CD4-positive, alpha-beta T cell (primary cell): Measurements from ENCODE around the gene ATP2B2. TPM values are rescaled to one million over a fixed set of nuclear protein-coding genes. Genes with fewer than 3 reads are reported as not detected.

Experiments used
- ATAC-seq: fragments of 200-7000 bp; cut with Tn5 transposase; one replicate; pipeline ENCODE4 v1.10.0; 2022; ENCODE audit warnings: mild to moderate bottlenecking; ENCODE audit not compliant: poor library complexity
- CTCF ChIA-PET: fragments of 350-600 bp; sonication (Branson Sonifier 250); formaldehyde crosslinking; loops from one replicate; lab custom pipeline; 2021; ENCODE audit warnings: antibody characterized with exemption, inconsistent platforms; lab: Charles Lee
- POLR2A ChIA-PET: fragments of 350-600 bp; sonication (Branson Sonifier 250); formaldehyde crosslinking; loops from one replicate; lab custom pipeline; 2021; ENCODE audit warnings: antibody characterized with exemption, inconsistent platforms; lab: Charles Lee
- DNase-seq, 14 experiments: peaks; one replicate each; pipeline ENCODE4 v3.0.0-alpha.2; 2013 to 2020; ENCODE audit warnings: mixed read lengths in 2 of 14
- H3K27ac ChIP-seq, 2 donors: one replicate each; pipeline versions ENCODE4 v1.5.1 to v1.7.0; 2013; ENCODE audit warnings: low read length in 2 of 2, low read depth in 1 of 2, mild to moderate bottlenecking in 1 of 2
- H3K27me3 ChIP-seq, 2 experiments: 1 replicate in 1 of 2; 2 replicates in 1 of 2; pipeline versions ENCODE4 v1.6.1 to v1.7.0; 2013; ENCODE audit warnings: low read length in 2 of 2, control low read depth in 1 of 2, mild to moderate bottlenecking in 1 of 2, moderate library complexity in 1 of 2; ENCODE audit not compliant: insufficient read depth in 2 of 2, control insufficient read depth in 1 of 2
- H3K36me3 ChIP-seq: one replicate; pipeline ENCODE4 v1.6.1; 2013; ENCODE audit warnings: low read length, control low read depth; ENCODE audit not compliant: insufficient read depth
- H3K4me1 ChIP-seq: one replicate; pipeline ENCODE4 v1.6.1; 2013; ENCODE audit warnings: low read length, control low read depth; ENCODE audit not compliant: insufficient read depth
- H3K4me3 ChIP-seq: one replicate; pipeline ENCODE4 v1.5.1; 2013; ENCODE audit warnings: mild to moderate bottlenecking, low read length, moderate library complexity
- H3K9me3 ChIP-seq, 2 experiments: 1 replicate in 1 of 2; 2 replicates in 1 of 2; pipeline versions ENCODE4 v1.6.1 to v1.7.0; 2013; ENCODE audit warnings: low read length in 2 of 2, mild to moderate bottlenecking in 2 of 2, control low read depth in 1 of 2, moderate library complexity in 1 of 2; ENCODE audit not compliant: control insufficient read depth in 1 of 2, insufficient read depth in 1 of 2
- H3K27ac Mint-ChIP-seq: one replicate; pipeline ENCODE4 v1.8.0; 2020; ENCODE audit warnings: mixed read lengths
- H3K27me3 Mint-ChIP-seq: one replicate; pipeline ENCODE4 v1.8.0; 2021; ENCODE audit warnings: mixed read lengths
- H3K36me3 Mint-ChIP-seq: one replicate; pipeline ENCODE4 v1.8.0; 2021; ENCODE audit warnings: low read depth, mixed read lengths
- H3K4me1 Mint-ChIP-seq: one replicate; pipeline ENCODE4 v1.8.0; 2021; ENCODE audit warnings: low read depth, mixed read lengths
- H3K4me3 Mint-ChIP-seq: one replicate; pipeline ENCODE4 v1.8.0; 2020; ENCODE audit warnings: mild to moderate bottlenecking, mixed read lengths
- H3K9me3 Mint-ChIP-seq: one replicate; pipeline ENCODE4 v1.8.0; 2020; ENCODE audit warnings: mixed read lengths
- intact Hi-C, 2 experiments: fragments of 100-400 bp; cut with DNase I in 1 of 2; cut with micrococcal nuclease in 1 of 2; formaldehyde crosslinking; loops; one replicate each; pipeline versions ENCODE4 v1.15.1 to v1.9.0; 2023 to 2025; cut with DNase I, micrococcal nuclease
- total RNA-seq, 174 experiments: library from RNA in 2 of 174; stranded (reverse) in 2 of 174; gene quantifications; one replicate each; pipeline ENCODE4 v1.2.3 and lab custom pipeline; 2021 to 2026
- TF ChIP-seq, protein P1 (sequence below): fragments of 200-600 bp; IDR thresholded peaks from one replicate; pipeline ENCODE4 v1.8.0; 2022; ENCODE audit warnings: antibody characterized with exemption, mild to moderate bottlenecking

Gene ATP2B2
- total RNA-seq, 2 experiments from 2014 or later = not detected

DNA sequence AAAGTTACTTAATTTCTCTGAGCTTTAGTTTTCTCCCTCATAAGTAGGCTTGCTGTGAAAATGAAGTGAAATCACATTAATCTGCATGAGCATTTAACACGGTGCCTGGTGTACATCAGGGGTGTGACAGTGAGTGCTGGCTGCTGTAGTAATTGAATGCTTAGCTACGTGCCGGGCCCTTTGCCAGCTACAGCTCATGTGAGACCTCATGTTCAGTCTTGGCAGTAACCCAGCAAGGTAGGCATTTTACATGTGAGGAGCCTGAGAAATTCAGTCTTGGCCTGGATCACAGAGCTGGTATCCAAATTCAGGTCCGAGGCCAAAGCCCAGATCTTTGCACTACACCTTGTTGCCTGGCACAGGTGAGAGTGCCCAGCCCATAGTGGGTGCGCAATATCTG lies 221.7 kb downstream of the ATP2B2 start:
- peaks cover 23% of the 10 kb centered on the region for H3K4me1 ChIP-seq
- no peak overlapping the region for H3K27ac ChIP-seq
- intact Hi-C loops = loop anchor here (10.0 kb wide), 3 partner anchors 299 to 439 kb away; partner anchors contain the start of genes CRELD1 (in 1 of the 2), EMC3 (in 1 of the 2) and RPUSD3 (in 1 of the 2)
- ATAC-seq = no peak
- ChIA-PET POLR2A (interaction anchor here (1.0 to 1.1 kb wide), 3 partner anchors 20 to 142 kb away, joined by 3 to 6 read pairs (median 3); partner anchors contain the start of gene VHL), CTCF (interaction anchor here (1.2 to 1.3 kb wide), 2 partner anchors 13 to 20 kb away, joined by 3 to 4 read pairs; no protein-coding TSS in a partner anchor)
- TF ChIP-seq, protein P1, sequence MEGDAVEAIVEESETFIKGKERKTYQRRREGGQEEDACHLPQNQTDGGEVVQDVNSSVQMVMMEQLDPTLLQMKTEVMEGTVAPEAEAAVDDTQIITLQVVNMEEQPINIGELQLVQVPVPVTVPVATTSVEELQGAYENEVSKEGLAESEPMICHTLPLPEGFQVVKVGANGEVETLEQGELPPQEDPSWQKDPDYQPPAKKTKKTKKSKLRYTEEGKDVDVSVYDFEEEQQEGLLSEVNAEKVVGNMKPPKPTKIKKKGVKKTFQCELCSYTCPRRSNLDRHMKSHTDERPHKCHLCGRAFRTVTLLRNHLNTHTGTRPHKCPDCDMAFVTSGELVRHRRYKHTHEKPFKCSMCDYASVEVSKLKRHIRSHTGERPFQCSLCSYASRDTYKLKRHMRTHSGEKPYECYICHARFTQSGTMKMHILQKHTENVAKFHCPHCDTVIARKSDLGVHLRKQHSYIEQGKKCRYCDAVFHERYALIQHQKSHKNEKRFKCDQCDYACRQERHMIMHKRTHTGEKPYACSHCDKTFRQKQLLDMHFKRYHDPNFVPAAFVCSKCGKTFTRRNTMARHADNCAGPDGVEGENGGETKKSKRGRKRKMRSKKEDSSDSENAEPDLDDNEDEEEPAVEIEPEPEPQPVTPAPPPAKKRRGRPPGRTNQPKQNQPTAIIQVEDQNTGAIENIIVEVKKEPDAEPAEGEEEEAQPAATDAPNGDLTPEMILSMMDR = no peak
- Mint-ChIP-seq H3K36me3 (peaks cover 60% of the 10 kb centered on the region), H3K4me1 (peaks cover 53% of the 10 kb centered on the region), H3K9me3 (no peaks in the 10 kb centered on the region), H3K27me3 (no peaks in the 10 kb centered on the region), H3K27ac (peak overlapping the region; percentile 70), H3K4me3 (no peak overlapping the region)
- no peaks in the 10 kb centered on the region for H3K27me3 ChIP-seq
- H3K36me3 ChIP-seq = peaks cover 67% of the 10 kb centered on the region
- DNase-seq = no peak
- no peaks in the 10 kb centered on the region for H3K9me3 ChIP-seq
- H3K4me3 ChIP-seq = no peak overlapping the region

- H3K4me3 ChIP-seq = no peak overlapping the region
- H3K36me3 ChIP-seq = peaks cover 67% of the 10 kb centered on the region
- Mint-ChIP-seq H3K4me1 (peaks cover 62% of the 10 kb centered on the region), H3K4me3 (no peak overlapping the region), H3K36me3 (peaks cover 69% of the 10 kb centered on the region), H3K27ac (no peak overlapping the region), H3K9me3 (no peaks in the 10 kb centered on the region), H3K27me3 (no peaks in the 10 kb centered on the region)
- H3K9me3 ChIP-seq = no peaks in the 10 kb centered on the region
- CTCF ChIA-PET = interaction anchor here (0.7 to 1.8 kb wide), 4 partner anchors 18 to 118 kb away, joined by 3 to 7 read pairs (median 4); no protein-coding TSS in a partner anchor
- intact Hi-C loops = loop anchor here (10.0 kb wide), 3 partner anchors 297 to 437 kb away; partner anchors contain the start of genes CRELD1 (in 1 of the 2), EMC3 (in 1 of the 2) and RPUSD3 (in 1 of the 2)
- no peaks in the 10 kb centered on the region for H3K27me3 ChIP-seq
- peak overlapping the region in 1 of 2 donors; percentile 11 for H3K27ac ChIP-seq
- H3K4me1 ChIP-seq = peaks cover 25% of the 10 kb centered on the region
- DNase-seq (no peak), ATAC-seq (no peak)
- TF ChIP-seq, protein P1 = no peak
- POLR2A ChIA-PET = interaction anchor here (1.0 kb wide), 1 partner anchor 22 kb away, joined by 3 read pairs; no protein-coding TSS in a partner anchor
These were observed 223.4 kb downstream of the ATP2B2 start for GRCh38 chr3:10281951-10282350.

- intact Hi-C loops = loop anchor here (10.0 kb wide), 3 partner anchors 296 to 436 kb away; partner anchors contain the start of genes CRELD1 (in 1 of the 2), EMC3 (in 1 of the 2) and RPUSD3 (in 1 of the 2)
- H3K4me3 Mint-ChIP-seq = no peak overlapping the region
- TF ChIP-seq, protein P1 = no peak
- Histone ChIP-seq H3K9me3 (no peaks in the 10 kb centered on the region), H3K27ac (no peak overlapping the region), H3K27me3 (no peaks in the 10 kb centered on the region), H3K36me3 (peaks cover 70% of the 10 kb centered on the region), H3K4me1 (peaks cover 25% of the 10 kb centered on the region), H3K4me3 (no peak overlapping the region)
- ChIA-PET CTCF (interaction anchor here (1.0 to 1.3 kb wide), 2 partner anchors 77 to 125 kb away, joined by 3 read pairs; no protein-coding TSS in a partner anchor), POLR2A (interaction anchor here (0.8 to 1.1 kb wide), 3 partner anchors 10 to 87 kb away, joined by 3 read pairs; no protein-coding TSS in a partner anchor)
- peaks cover 58% of the 10 kb centered on the region for H3K4me1 Mint-ChIP-seq
- no peaks in the 10 kb centered on the region for H3K27me3 Mint-ChIP-seq
- no peaks in the 10 kb centered on the region for H3K9me3 Mint-ChIP-seq
- DNase-seq (no peak), ATAC-seq (no peak)
- peak overlapping the region; percentile 63 for H3K27ac Mint-ChIP-seq
- peaks cover 72% of the 10 kb centered on the region for H3K36me3 Mint-ChIP-seq
These were observed 224.8 kb downstream of the ATP2B2 start for GRCh38 chr3:10280571-10280970.
